Fibroblast of lung (primary cell): Measurements from ENCODE around the gene NOSTRIN.

Source experiments
- CTCF ChIP-seq, 2 donors: IDR thresholded peaks in 1 of 2; conservative IDR thresholded peaks in 1 of 2; 1 replicate in 1 of 2; 2 replicates in 1 of 2; pipeline ENCODE4 v1.5.1; 2011 to 2012; ENCODE audit warnings: low read length in 2 of 2, control low read depth in 1 of 2, inconsistent platforms in 1 of 2, low read depth in 1 of 2, mild to moderate bottlenecking in 1 of 2
- EZH2 ChIP-seq: IDR thresholded peaks from 2 replicates; pipeline ENCODE4 v1.5.1; 2012; ENCODE audit warnings: low read length, control low read depth, mild to moderate bottlenecking; ENCODE audit errors: missing control alignments

GRCh38 chr2:168798888-168799410 lies 3.5 kb upstream of the NOSTRIN start:
- TF ChIP-seq CTCF (conservative IDR thresholded peaks at IDR 0.05 in 1 of 2, IDR thresholded peaks at IDR 0.05 in 1 of 2; ENCODE audit: low read depth in 1 of 2, low read length in 2 of 2) (no peak), EZH2 (no peak)
